ENCODE results near the gene FNDC3B.

The FNDC3B gene

GRCh38 chr3:172147113-172147818, 107.9 kb downstream of the FNDC3B start:
- H3K4me3 ChIP-seq (ENCODE audit: low read depth, low read length): no peak overlapping the region

- no peak overlapping the region for H3K4me3 ChIP-seq (ENCODE audit: low read depth, low read length)
These were observed 108.9 kb downstream of the FNDC3B start for GRCh38 chr3:172148241-172148640.

- H3K4me3 ChIP-seq (ENCODE audit: low read depth, low read length): no peak overlapping the region
These were observed 109.6 kb downstream of the FNDC3B start for GRCh38 chr3:172148702-172149565.

- no peak overlapping the region for H3K4me3 ChIP-seq (ENCODE audit: low read depth, low read length)
These were observed 110.9 kb downstream of the FNDC3B start for GRCh38 chr3:172150268-172150667.

GRCh38 chr3:172150913-172151650, 111.7 kb downstream of the FNDC3B start:
- no peak overlapping the region for H3K4me3 ChIP-seq (ENCODE audit: low read depth, low read length)

- H3K4me3 ChIP-seq (ENCODE audit: low read depth, low read length): no peak overlapping the region
These were observed 112.6 kb downstream of the FNDC3B start for GRCh38 chr3:172151651-172152649.

GRCh38 chr3:172152874-172153273, 113.5 kb downstream of the FNDC3B start:
- no peak overlapping the region for H3K4me3 ChIP-seq (ENCODE audit: low read depth, low read length)

- H3K4me3 ChIP-seq (ENCODE audit: low read depth, low read length): no peak overlapping the region
These were observed 114.0 kb downstream of the FNDC3B start for GRCh38 chr3:172153335-172153861.

GRCh38 chr3:172154768-172155664, 115.6 kb downstream of the FNDC3B start:
- no peak overlapping the region for H3K4me3 ChIP-seq (ENCODE audit: low read depth, low read length)

GRCh38 chr3:172155897-172156585, 116.7 kb downstream of the FNDC3B start:
- H3K4me3 ChIP-seq (ENCODE audit: low read depth, low read length): no peak overlapping the region

- H3K4me3 ChIP-seq (ENCODE audit: low read depth, low read length): no peak overlapping the region
These were observed 117.2 kb downstream of the FNDC3B start for GRCh38 chr3:172156586-172156955.

- no peak overlapping the region for H3K4me3 ChIP-seq (ENCODE audit: low read depth, low read length)
These were observed 118.3 kb downstream of the FNDC3B start for GRCh38 chr3:172157564-172158258.

- no peak overlapping the region for H3K4me3 ChIP-seq (ENCODE audit: low read depth, low read length)
These were observed 119.4 kb downstream of the FNDC3B start for GRCh38 chr3:172158741-172159140.

GRCh38 chr3:172159376-172159775, 120.0 kb downstream of the FNDC3B start:
- no peak overlapping the region for H3K4me3 ChIP-seq (ENCODE audit: low read depth, low read length)

GRCh38 chr3:172159962-172160538, 120.7 kb downstream of the FNDC3B start:
- no peak overlapping the region for H3K4me3 ChIP-seq (ENCODE audit: low read depth, low read length)

- no peak overlapping the region for H3K4me3 ChIP-seq (ENCODE audit: low read depth, low read length)
These were observed 121.9 kb downstream of the FNDC3B start for GRCh38 chr3:172161133-172161789.

GRCh38 chr3:172161959-172162358, 122.6 kb downstream of the FNDC3B start:
- no peak overlapping the region for H3K4me3 ChIP-seq (ENCODE audit: low read depth, low read length)

Data from iPS-11a (cell line).